HCT116 (cell line): Measurements from ENCODE around the gene HTRA2.

Source experiments
- CEBPB ChIP-seq: IDR thresholded peaks from 2 replicates; pipeline ENCODE4 v1.6.1; 2012; ENCODE audit warnings: low read depth
- EZH2 ChIP-seq: fragments of 200-600 bp; sonication (generic); IDR thresholded peaks from 2 replicates; pipeline ENCODE4 v1.6.1; 2017; ENCODE audit warnings: antibody characterized with exemption, mixed run types
- EZH2phosphoT487 ChIP-seq: fragments of 200-600 bp; IDR thresholded peaks from 2 replicates; pipeline ENCODE4 v1.6.1; 2018; ENCODE audit warnings: antibody characterized with exemption, borderline replicate concordance
- JUND ChIP-seq: IDR thresholded peaks from 2 replicates; pipeline ENCODE4 v1.6.1; 2012
- POLR2A ChIP-seq: IDR thresholded peaks from 2 replicates; pipeline ENCODE4 v1.7.0; 2011; ENCODE audit warnings: borderline replicate concordance; ENCODE audit not compliant: insufficient read depth, insufficient read length; ENCODE audit errors: extremely low read depth
- POLR2AphosphoS5 ChIP-seq: IDR thresholded peaks from 2 replicates; pipeline ENCODE4 v1.6.1; 2011; ENCODE audit warnings: mild to moderate bottlenecking, low read depth, low read length, moderate library complexity
- SIN3A ChIP-seq: IDR thresholded peaks from 2 replicates; pipeline ENCODE4 v1.6.1; 2012; ENCODE audit warnings: low read depth
- TF ChIP-seq, protein P1 (sequence below), 3 experiments: fragments of 200-600 bp in 1 of 3; sonication (generic) in 1 of 3; IDR thresholded peaks in 2 of 3; conservative IDR thresholded peaks in 1 of 3; 2 replicates each; pipeline ENCODE4 v1.5.1; 2012 to 2017; ENCODE audit warnings: low read depth in 2 of 3, low read length in 2 of 3, antibody characterized with exemption in 1 of 3, borderline replicate concordance in 1 of 3, control low read depth in 1 of 3, mild to moderate bottlenecking in 1 of 3, mixed read lengths in 1 of 3, mixed run types in 1 of 3, moderate library complexity in 1 of 3; ENCODE audit not compliant: insufficient read depth in 1 of 3
- TF ChIP-seq, protein P2 (sequence below): IDR thresholded peaks from 2 replicates; pipeline ENCODE4 v1.6.1; 2012

DNA sequence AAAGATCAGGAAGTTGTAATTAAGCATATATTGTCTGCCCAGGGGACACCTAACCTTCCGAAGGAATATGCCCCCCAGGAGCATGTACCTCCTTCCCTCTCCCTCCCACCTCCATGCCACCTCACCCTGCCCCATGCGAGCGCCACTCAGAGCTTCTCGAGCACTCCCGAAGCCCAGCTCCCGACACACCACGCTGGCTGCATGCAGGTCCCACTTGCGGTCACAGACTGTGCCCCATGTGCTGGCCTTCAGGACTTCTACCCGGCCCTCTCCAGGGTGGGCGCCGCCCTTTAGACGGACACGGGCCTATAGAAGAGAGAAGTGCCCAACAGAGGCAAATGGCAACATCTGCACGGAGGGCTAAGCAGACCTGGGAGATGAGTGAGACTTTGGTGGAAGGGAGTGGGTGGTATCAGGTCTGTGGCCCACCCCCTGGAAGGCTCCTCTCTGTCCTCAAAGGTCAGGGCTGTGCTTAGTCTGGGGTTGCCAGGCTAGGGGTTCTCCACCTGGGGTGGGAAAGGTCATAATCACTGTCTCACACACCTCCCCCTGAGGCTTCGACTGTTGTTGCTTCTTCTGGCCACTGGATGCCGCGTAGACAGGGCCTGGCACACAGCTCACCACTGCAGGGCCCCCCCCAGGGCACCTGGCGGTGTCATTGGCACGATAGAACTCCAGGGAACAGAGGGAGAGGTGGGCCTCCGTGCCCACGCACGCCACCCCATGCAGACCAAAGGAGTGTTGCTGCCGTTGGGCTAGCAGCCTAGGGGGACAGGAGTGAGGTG lies 6.6 kb downstream of the HTRA2 start:
- no peak for TF ChIP-seq POLR2AphosphoS5
- TF ChIP-seq, protein P1, sequence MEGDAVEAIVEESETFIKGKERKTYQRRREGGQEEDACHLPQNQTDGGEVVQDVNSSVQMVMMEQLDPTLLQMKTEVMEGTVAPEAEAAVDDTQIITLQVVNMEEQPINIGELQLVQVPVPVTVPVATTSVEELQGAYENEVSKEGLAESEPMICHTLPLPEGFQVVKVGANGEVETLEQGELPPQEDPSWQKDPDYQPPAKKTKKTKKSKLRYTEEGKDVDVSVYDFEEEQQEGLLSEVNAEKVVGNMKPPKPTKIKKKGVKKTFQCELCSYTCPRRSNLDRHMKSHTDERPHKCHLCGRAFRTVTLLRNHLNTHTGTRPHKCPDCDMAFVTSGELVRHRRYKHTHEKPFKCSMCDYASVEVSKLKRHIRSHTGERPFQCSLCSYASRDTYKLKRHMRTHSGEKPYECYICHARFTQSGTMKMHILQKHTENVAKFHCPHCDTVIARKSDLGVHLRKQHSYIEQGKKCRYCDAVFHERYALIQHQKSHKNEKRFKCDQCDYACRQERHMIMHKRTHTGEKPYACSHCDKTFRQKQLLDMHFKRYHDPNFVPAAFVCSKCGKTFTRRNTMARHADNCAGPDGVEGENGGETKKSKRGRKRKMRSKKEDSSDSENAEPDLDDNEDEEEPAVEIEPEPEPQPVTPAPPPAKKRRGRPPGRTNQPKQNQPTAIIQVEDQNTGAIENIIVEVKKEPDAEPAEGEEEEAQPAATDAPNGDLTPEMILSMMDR (IDR thresholded peaks at IDR 0.05 in 2 of 3, conservative IDR thresholded peaks at IDR 0.05 in 1 of 3; ENCODE audit: borderline replicate concordance in 1 of 3, insufficient read depth in 1 of 3, low read depth in 2 of 3, low read length in 2 of 3) = no peak
- TF ChIP-seq EZH2 = no peak
- TF ChIP-seq JUND = no peak
- TF ChIP-seq EZH2phosphoT487 = no peak
- TF ChIP-seq SIN3A = no peak
- TF ChIP-seq, protein P2, sequence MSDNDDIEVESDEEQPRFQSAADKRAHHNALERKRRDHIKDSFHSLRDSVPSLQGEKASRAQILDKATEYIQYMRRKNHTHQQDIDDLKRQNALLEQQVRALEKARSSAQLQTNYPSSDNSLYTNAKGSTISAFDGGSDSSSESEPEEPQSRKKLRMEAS = no peak
- TF ChIP-seq CEBPB = no peak
- TF ChIP-seq POLR2A = no peak
